ENCODE data around the gene LIX1. TPM values are rescaled to one million over a fixed set of nuclear protein-coding genes. Genes with fewer than 3 reads are reported as not detected.

Gene LIX1
- total RNA-seq, 1 experiment from 2014 or later = not detected

GRCh38 chr5:97071101-97071500, 71.3 kb downstream of the LIX1 start:
- BruUV-seq (replicated peaks) = no TSS peak
- Mint-ChIP-seq H3K4me3 (ENCODE audit: low read depth, unreplicated experiment) (no peak overlapping the region), H3K36me3 (ENCODE audit: insufficient read depth, unreplicated experiment) (no peaks in the 10 kb centered on the region), H3K4me1 (ENCODE audit: low read depth, unreplicated experiment) (no peaks in the 10 kb centered on the region), H3K27ac (ENCODE audit: unreplicated experiment) (no peak overlapping the region), H3K27me3 (ENCODE audit: unreplicated experiment) (no peaks in the 10 kb centered on the region), H3K9me3 (ENCODE audit: low read depth, unreplicated experiment) (no peaks in the 10 kb centered on the region)
- CTCF ChIA-PET = no interaction called here
- no peak for TF ChIP-seq CTCF (IDR thresholded peaks at IDR 0.05; ENCODE audit: unreplicated experiment)
- intact Hi-C loops (cut with micrococcal nuclease; ENCODE audit: unreplicated experiment) = no loop called here
- DNase-seq = no peak

GRCh38 chr5:97070234-97070633, 72.2 kb downstream of the LIX1 start:
- Mint-ChIP-seq H3K4me1 (ENCODE audit: low read depth, unreplicated experiment) (peaks cover 4% of the 10 kb centered on the region), H3K9me3 (ENCODE audit: low read depth, unreplicated experiment) (no peaks in the 10 kb centered on the region), H3K27me3 (ENCODE audit: unreplicated experiment) (no peaks in the 10 kb centered on the region), H3K36me3 (ENCODE audit: insufficient read depth, unreplicated experiment) (no peaks in the 10 kb centered on the region), H3K27ac (ENCODE audit: unreplicated experiment) (no peak overlapping the region), H3K4me3 (ENCODE audit: low read depth, unreplicated experiment) (no peak overlapping the region)
- intact Hi-C loops (cut with micrococcal nuclease; ENCODE audit: unreplicated experiment) = no loop called here
- BruUV-seq (replicated peaks) = no TSS peak
- no peak for DNase-seq
- no peak for TF ChIP-seq CTCF (IDR thresholded peaks at IDR 0.05; ENCODE audit: unreplicated experiment)
- CTCF ChIA-PET = interaction anchor here (0.6 kb wide), 1 partner anchor 198 kb away, joined by 3 read pairs; no protein-coding TSS in a partner anchor

GRCh38 chr5:97067296-97067850, 75.0 kb downstream of the LIX1 start:
- CTCF ChIA-PET = interaction anchor here (0.7 kb wide), 1 partner anchor 72 kb away, joined by 3 read pairs; no protein-coding TSS in a partner anchor
- Mint-ChIP-seq H3K27ac (ENCODE audit: unreplicated experiment) (no peak overlapping the region), H3K27me3 (ENCODE audit: unreplicated experiment) (no peaks in the 10 kb centered on the region), H3K9me3 (ENCODE audit: low read depth, unreplicated experiment) (no peaks in the 10 kb centered on the region), H3K4me1 (ENCODE audit: low read depth, unreplicated experiment) (peaks cover 6% of the 10 kb centered on the region), H3K4me3 (ENCODE audit: low read depth, unreplicated experiment) (no peak overlapping the region), H3K36me3 (ENCODE audit: insufficient read depth, unreplicated experiment) (no peaks in the 10 kb centered on the region)
- BruUV-seq (replicated peaks) = no TSS peak
- intact Hi-C loops (cut with micrococcal nuclease; ENCODE audit: unreplicated experiment) = no loop called here
- no peak for DNase-seq
- TF ChIP-seq CTCF (IDR thresholded peaks at IDR 0.05; ENCODE audit: unreplicated experiment) = no peak

GRCh38 chr5:97065475-97065874, 76.9 kb downstream of the LIX1 start:
- no TSS peak for BruUV-seq (replicated peaks)
- no peaks in the 10 kb centered on the region for H3K27me3 Mint-ChIP-seq (ENCODE audit: unreplicated experiment)
- no peaks in the 10 kb centered on the region for H3K9me3 Mint-ChIP-seq (ENCODE audit: low read depth, unreplicated experiment)
- intact Hi-C loops (cut with micrococcal nuclease; ENCODE audit: unreplicated experiment) = no loop called here
- TF ChIP-seq CTCF (IDR thresholded peaks at IDR 0.05; ENCODE audit: unreplicated experiment) = no peak
- CTCF ChIA-PET = no interaction called here
- H3K4me1 Mint-ChIP-seq (ENCODE audit: low read depth, unreplicated experiment) = peaks cover 6% of the 10 kb centered on the region
- no peak overlapping the region for H3K4me3 Mint-ChIP-seq (ENCODE audit: low read depth, unreplicated experiment)
- DNase-seq = peak; percentile 8
- H3K36me3 Mint-ChIP-seq (ENCODE audit: insufficient read depth, unreplicated experiment) = no peaks in the 10 kb centered on the region
- H3K27ac Mint-ChIP-seq (ENCODE audit: unreplicated experiment) = no peak overlapping the region
